HEK293T (cell line): Measurements from ENCODE around the gene EVA1C.

Experiments used
- CTCF ChIA-PET: fragments of 350-600 bp; formaldehyde crosslinking; extraction: SDS; loops from one replicate; lab custom pipeline; 2021; ENCODE audit warnings: antibody characterized with exemption, inconsistent platforms; lab: Yijun Ruan, JAX
- POLR2A ChIA-PET: fragments of 350-600 bp; formaldehyde crosslinking; extraction: SDS; loops from one replicate; lab custom pipeline; 2020; ENCODE audit warnings: antibody characterized with exemption, inconsistent platforms; lab: Yijun Ruan, JAX
- DNase-seq: peaks from one replicate; pipeline ENCODE4 v3.0.0; 2012; ENCODE audit warnings: mixed read lengths; ENCODE audit errors: extremely low spot score
- ARNT ChIP-seq: fragments of 450-650 bp; IDR thresholded peaks from 2 replicates; pipeline ENCODE4 v1.6.1; 2017; ENCODE audit warnings: mild to moderate bottlenecking
- BHLHE40 ChIP-seq: fragments of 450-650 bp; IDR thresholded peaks from 2 replicates; pipeline ENCODE4 v1.6.1; 2016; ENCODE audit warnings: mild to moderate bottlenecking, moderate library complexity, borderline replicate concordance
- CTBP1 ChIP-seq: fragments of 450-650 bp; IDR thresholded peaks from 2 replicates; pipeline ENCODE4 v1.6.1; 2016; ENCODE audit warnings: borderline replicate concordance
- ELF4 ChIP-seq: fragments of 450-650 bp; IDR thresholded peaks from 2 replicates; pipeline ENCODE4 v1.6.1; 2017; ENCODE audit warnings: antibody characterized with exemption
- FOXA1 ChIP-seq: fragments of 450-650 bp; IDR thresholded peaks from 2 replicates; pipeline ENCODE4 v1.6.1; 2016; ENCODE audit warnings: mild to moderate bottlenecking
- FOXK2 ChIP-seq: fragments of 450-650 bp; IDR thresholded peaks from 2 replicates; pipeline ENCODE4 v1.6.1; 2016; ENCODE audit warnings: mild to moderate bottlenecking
- FOXM1 ChIP-seq: fragments of 450-650 bp; IDR thresholded peaks from 2 replicates; pipeline ENCODE4 v1.6.1; 2017; ENCODE audit warnings: mild to moderate bottlenecking, borderline replicate concordance
- HDGF ChIP-seq: fragments of 450-650 bp; IDR thresholded peaks from 2 replicates; pipeline ENCODE4 v1.6.1; 2017; ENCODE audit warnings: antibody characterized with exemption, borderline replicate concordance
- L3MBTL2 ChIP-seq: fragments of 450-650 bp; conservative IDR thresholded peaks from 2 replicates; pipeline ENCODE4 v1.6.1; 2016; ENCODE audit warnings: mild to moderate bottlenecking
- LEF1 ChIP-seq: fragments of 450-650 bp; IDR thresholded peaks from 2 replicates; pipeline ENCODE4 v1.6.1; 2017; ENCODE audit warnings: mild to moderate bottlenecking, borderline replicate concordance
- NFRKB ChIP-seq: fragments of 450-650 bp; IDR thresholded peaks from 2 replicates; pipeline ENCODE4 v1.6.1; 2016; ENCODE audit warnings: mild to moderate bottlenecking, moderate library complexity
- PKNOX1 ChIP-seq: fragments of 450-650 bp; IDR thresholded peaks from 2 replicates; pipeline ENCODE4 v1.6.1; 2016
- SP1 ChIP-seq: fragments of 450-650 bp; IDR thresholded peaks from 2 replicates; pipeline ENCODE4 v1.6.1; 2017
- SUZ12 ChIP-seq: fragments of 450-650 bp; IDR thresholded peaks from 2 replicates; pipeline ENCODE4 v1.6.1; 2016; ENCODE audit warnings: mild to moderate bottlenecking
- TARDBP ChIP-seq: fragments of 450-650 bp; IDR thresholded peaks from 2 replicates; pipeline ENCODE4 v1.6.1; 2016
- ZNF384 ChIP-seq: fragments of 450-650 bp; IDR thresholded peaks from 2 replicates; pipeline ENCODE4 v1.6.1; 2016

EVA1C gene

GRCh38 chr21:32463367-32463766, 50.9 kb downstream of the EVA1C start:
- POLR2A ChIA-PET = no interaction called here

GRCh38 chr21:32463889-32464300, 51.4 kb downstream of the EVA1C start:
- ChIA-PET CTCF (no interaction called here), POLR2A (no interaction called here)
- DNase-seq = no peak

More at GRCh38 chr21:32463367-32463766, 50.9 kb downstream of the EVA1C start:
- CTCF ChIA-PET = no interaction called here
- TF ChIP-seq BHLHE40 (no peak), PKNOX1 (no peak), HDGF (no peak), L3MBTL2 (no peak), FOXA1 (no peak), FOXK2 (no peak), FOXM1 (no peak), TARDBP (no peak), NFRKB (no peak), SP1 (no peak), ZNF384 (no peak), ELF4 (no peak), SUZ12 (no peak), LEF1 (no peak), CTBP1 (no peak), ARNT (no peak)
- no peak for DNase-seq

GRCh38 chr21:32467291-32467690, 54.8 kb downstream of the EVA1C start:
- ChIA-PET POLR2A (no interaction called here), CTCF (no interaction called here)
- TF ChIP-seq FOXK2 (no peak), CTBP1 (no peak), NFRKB (no peak), HDGF (no peak), SUZ12 (no peak), LEF1 (no peak), ARNT (no peak), L3MBTL2 (no peak)
- DNase-seq = no peak

More at GRCh38 chr21:32463889-32464300, 51.4 kb downstream of the EVA1C start:
- TF ChIP-seq PKNOX1 (no peak), FOXM1 (no peak), SP1 (no peak), HDGF (no peak)

- CTCF ChIA-PET = interaction anchor here (0.6 kb wide), 1 partner anchor 569 kb away, joined by 3 read pairs; no protein-coding TSS in a partner anchor
- POLR2A ChIA-PET = no interaction called here
These were observed 56.2 kb downstream of the EVA1C start for GRCh38 chr21:32468681-32469111.

GRCh38 chr21:32469628-32470027, 57.1 kb downstream of the EVA1C start:
- CTCF ChIA-PET = no interaction called here
- DNase-seq = no peak
- TF ChIP-seq BHLHE40 (no peak), HDGF (no peak), ARNT (no peak), NFRKB (no peak), FOXA1 (no peak)
- POLR2A ChIA-PET = no interaction called here

More at GRCh38 chr21:32468681-32469111, 56.2 kb downstream of the EVA1C start:
- DNase-seq = no peak
- TF ChIP-seq CTBP1 = no peak
- no peak for TF ChIP-seq BHLHE40
- TF ChIP-seq HDGF = no peak

- POLR2A ChIA-PET = no interaction called here
These were observed 57.7 kb downstream of the EVA1C start for GRCh38 chr21:32470206-32470605.

GRCh38 chr21:32472890-32473765, 60.6 kb downstream of the EVA1C start:
- POLR2A ChIA-PET = no interaction called here
- no peak for TF ChIP-seq ZNF384
- TF ChIP-seq SP1 = no peak
- no peak for TF ChIP-seq HDGF
- TF ChIP-seq FOXA1 = no peak
- TF ChIP-seq L3MBTL2 = no peak
- no peak for TF ChIP-seq TARDBP
- no peak for TF ChIP-seq NFRKB
- no peak for TF ChIP-seq BHLHE40
- TF ChIP-seq FOXM1 = no peak
- no peak for TF ChIP-seq SUZ12
- TF ChIP-seq ARNT = no peak
- no peak for TF ChIP-seq LEF1
- TF ChIP-seq CTBP1 = no peak
- TF ChIP-seq PKNOX1 = no peak
- no peak for TF ChIP-seq ELF4
- TF ChIP-seq FOXK2 = no peak
- DNase-seq = no peak
- CTCF ChIA-PET = no interaction called here

More at GRCh38 chr21:32470206-32470605, 57.7 kb downstream of the EVA1C start:
- TF ChIP-seq BHLHE40 = no peak
- TF ChIP-seq FOXM1 = no peak
- no peak for TF ChIP-seq SP1
- TF ChIP-seq ELF4 = no peak
- TF ChIP-seq SUZ12 = no peak
- no peak for TF ChIP-seq ZNF384
- no peak for DNase-seq
- CTCF ChIA-PET = no interaction called here
